ENCODE results near the gene CTNNA2. TPM values are rescaled to one million over a fixed set of nuclear protein-coding genes. Genes with fewer than 3 reads are reported as not detected.

Gene CTNNA2
- total RNA-seq, 1 donor from 2014 or later: 2.9 TPM

GRCh38 chr2:80073134-80073561 is 560.3 kb downstream of the CTNNA2 start:
- Mint-ChIP-seq H3K4me3 (no peak overlapping the region), H3K27me3 (ENCODE audit: low read depth) (peaks cover 11% of the 10 kb centered on the region), H3K4me1 (peaks cover 4% of the 10 kb centered on the region), H3K9me3 (no peaks in the 10 kb centered on the region), H3K27ac (ENCODE audit: unreplicated experiment) (no peak overlapping the region), H3K36me3 (ENCODE audit: low read depth) (no peaks in the 10 kb centered on the region)
- peak; percentile 82 for TF ChIP-seq CTCF (conservative IDR thresholded peaks at IDR 0.05)
- DNase-seq (ENCODE audit: low read depth, low spot score): peak; percentile 33

GRCh38 chr2:80074321-80075070 is 561.6 kb downstream of the CTNNA2 start:
- H3K4me1 Mint-ChIP-seq: peaks cover 8% of the 10 kb centered on the region
- H3K27me3 Mint-ChIP-seq (ENCODE audit: low read depth): peaks cover 11% of the 10 kb centered on the region
- no peak for TF ChIP-seq CTCF (conservative IDR thresholded peaks at IDR 0.05)
- no peak overlapping the region for H3K27ac Mint-ChIP-seq (ENCODE audit: unreplicated experiment)
- H3K4me3 Mint-ChIP-seq: no peak overlapping the region
- no peaks in the 10 kb centered on the region for H3K36me3 Mint-ChIP-seq (ENCODE audit: low read depth)
- no peak for DNase-seq (ENCODE audit: low read depth, low spot score)
- no peaks in the 10 kb centered on the region for H3K9me3 Mint-ChIP-seq

- H3K27me3 Mint-ChIP-seq (ENCODE audit: low read depth): peaks cover 11% of the 10 kb centered on the region
- TF ChIP-seq CTCF (conservative IDR thresholded peaks at IDR 0.05): no peak
- DNase-seq (ENCODE audit: low read depth, low spot score): no peak
- H3K4me3 Mint-ChIP-seq: no peak overlapping the region
- no peaks in the 10 kb centered on the region for H3K9me3 Mint-ChIP-seq
- no peaks in the 10 kb centered on the region for H3K36me3 Mint-ChIP-seq (ENCODE audit: low read depth)
- H3K27ac Mint-ChIP-seq (ENCODE audit: unreplicated experiment): no peak overlapping the region
- H3K4me1 Mint-ChIP-seq: peaks cover 8% of the 10 kb centered on the region
These were observed 562.9 kb downstream of the CTNNA2 start for GRCh38 chr2:80075719-80076118.

- no peak overlapping the region for H3K4me3 Mint-ChIP-seq
- DNase-seq (ENCODE audit: low read depth, low spot score): no peak
- no peaks in the 10 kb centered on the region for H3K9me3 Mint-ChIP-seq
- H3K27me3 Mint-ChIP-seq (ENCODE audit: low read depth): peaks cover 3% of the 10 kb centered on the region
- TF ChIP-seq CTCF (conservative IDR thresholded peaks at IDR 0.05): no peak
- H3K36me3 Mint-ChIP-seq (ENCODE audit: low read depth): no peaks in the 10 kb centered on the region
- H3K27ac Mint-ChIP-seq (ENCODE audit: unreplicated experiment): no peak overlapping the region
- peaks cover 4% of the 10 kb centered on the region for H3K4me1 Mint-ChIP-seq
These were observed 565.6 kb downstream of the CTNNA2 start for GRCh38 chr2:80078290-80079036.

GRCh38 chr2:80080957-80081356 is 568.1 kb downstream of the CTNNA2 start:
- DNase-seq (ENCODE audit: low read depth, low spot score): no peak
- H3K27ac Mint-ChIP-seq (ENCODE audit: unreplicated experiment): no peak overlapping the region
- no peaks in the 10 kb centered on the region for H3K36me3 Mint-ChIP-seq (ENCODE audit: low read depth)

More at GRCh38 chr2:80080957-80081356, 568.1 kb downstream of the CTNNA2 start:
- TF ChIP-seq CTCF (conservative IDR thresholded peaks at IDR 0.05): no peak
- Mint-ChIP-seq H3K27me3 (ENCODE audit: low read depth) (no peaks in the 10 kb centered on the region), H3K9me3 (no peaks in the 10 kb centered on the region), H3K4me3 (no peak overlapping the region), H3K4me1 (peaks cover 4% of the 10 kb centered on the region)
